GM19468 (cell line): ENCODE data around the gene GBA2.
A peak's percentile ranks its signal among the peaks of the same experiment; 100 is the strongest.

ENCODE experiments used
- ATAC-seq: cut with Tn5 transposase; IDR thresholded peaks from one replicate; pipeline ENCODE4 v1.9.1; 2021; ENCODE audit warnings: mild to moderate bottlenecking, moderate library complexity, moderate number of reproducible peaks; ENCODE audit not compliant: unreplicated experiment; ENCODE audit errors: extremely low read depth

Gene GBA2

GRCh38 chr9:35748858-35749514 is at the start of gene GBA2, which contains the start of gene RGP1:
Gene GBA2 (minus strand): TSS chr9:35749228. CDS start chr9:35748704, 524 bp downstream.
Gene RGP1 (plus strand): TSS chr9:35749287. CDS start chr9:35749756, 469 bp downstream.
- ATAC-seq = peak; percentile 62

- no peak for ATAC-seq
Observed at GRCh38 chr9:35797311-35798109, 48.5 kb upstream of the GBA2 start.

GRCh38 chr9:35795695-35796094 is 46.7 kb upstream of the GBA2 start:
- no peak for ATAC-seq

- no peak for ATAC-seq
Observed at GRCh38 chr9:35793461-35793860, 44.4 kb upstream of the GBA2 start.

GRCh38 chr9:35792826-35793225 is 43.8 kb upstream of the GBA2 start:
- ATAC-seq = no peak

GRCh38 chr9:35792024-35792813 is 43.2 kb upstream of the GBA2 start:
- ATAC-seq = no peak

GRCh38 chr9:35791297-35791921 is 42.4 kb upstream of the GBA2 start, which contains the start of gene NPR2:
Gene NPR2 (plus strand): TSS chr9:35791591. CDS start chr9:35792409, 818 bp downstream.
- no peak for ATAC-seq

GRCh38 chr9:35790385-35791296 is 41.6 kb upstream of the GBA2 start:
- no peak for ATAC-seq

- no peak for ATAC-seq
Observed at GRCh38 chr9:35790025-35790384, 41.0 kb upstream of the GBA2 start.

- no peak for ATAC-seq
Observed at GRCh38 chr9:35789541-35789940, 40.5 kb upstream of the GBA2 start.

GRCh38 chr9:35783418-35783817 is 34.4 kb upstream of the GBA2 start:
- ATAC-seq = no peak

GRCh38 chr9:35781066-35781465 is 32.0 kb upstream of the GBA2 start:
- no peak for ATAC-seq

GRCh38 chr9:35778496-35778895 is 29.5 kb upstream of the GBA2 start:
- no peak for ATAC-seq

- no peak for ATAC-seq
Observed at GRCh38 chr9:35776018-35776417, 27.0 kb upstream of the GBA2 start.

GRCh38 chr9:35774907-35775635 is 26.0 kb upstream of the GBA2 start:
- no peak for ATAC-seq

- ATAC-seq = no peak
Observed at GRCh38 chr9:35771943-35772342, 22.9 kb upstream of the GBA2 start.

- no peak for ATAC-seq
Observed at GRCh38 chr9:35771534-35771933, 22.5 kb upstream of the GBA2 start.

GRCh38 chr9:35771075-35771433 is 22.0 kb upstream of the GBA2 start:
- no peak for ATAC-seq

- ATAC-seq = no peak
Observed at GRCh38 chr9:35769763-35770162, 20.7 kb upstream of the GBA2 start.
